Lung (tissue), 12 donors: ENCODE results near the gene RNF112. TPM values are rescaled to one million over a fixed set of nuclear protein-coding genes. Genes with fewer than 3 reads are reported as not detected.

Experiments used
- ATAC-seq: fragments of 200-7000 bp; cut with Tn5 transposase; one replicate; pipeline ENCODE4 v1.9.1; 2020; ENCODE audit warnings: moderate number of reproducible peaks; ENCODE audit not compliant: insufficient read depth, low FRiP score
- DNase-seq, 3 donors: peaks; one replicate each; pipeline ENCODE4 v3.0.0-alpha.2; 2013 to 2017
- H3K27ac ChIP-seq, 2 donors: one replicate each; pipeline ENCODE4 v1.5.1; 2013; ENCODE audit warnings: mild to moderate bottlenecking in 2 of 2, moderate library complexity in 2 of 2, control low read depth in 1 of 2, inconsistent platforms in 1 of 2, low read depth in 1 of 2, low read length in 1 of 2
- H3K27me3 ChIP-seq, 3 donors: one replicate each; pipeline ENCODE4 v1.5.1; 2013; ENCODE audit warnings: low read length in 2 of 3; ENCODE audit not compliant: control insufficient read depth in 3 of 3, insufficient read depth in 3 of 3
- H3K36me3 ChIP-seq, 4 donors: one replicate each; pipeline ENCODE4 v1.5.1; 2013; ENCODE audit warnings: low read length in 4 of 4, mild to moderate bottlenecking in 1 of 4, moderate library complexity in 1 of 4; ENCODE audit not compliant: control insufficient read depth in 4 of 4, insufficient read depth in 4 of 4
- H3K4me1 ChIP-seq, 5 donors: one replicate each; pipeline ENCODE4 v1.5.1; 2013; ENCODE audit warnings: low read length in 5 of 5, mild to moderate bottlenecking in 2 of 5, moderate library complexity in 1 of 5; ENCODE audit not compliant: control insufficient read depth in 5 of 5, insufficient read depth in 5 of 5
- H3K4me3 ChIP-seq: one replicate; pipeline ENCODE4 v1.5.1; 2013; ENCODE audit warnings: mild to moderate bottlenecking, control low read depth, moderate library complexity
- H3K9ac ChIP-seq, 2 donors: one replicate each; pipeline ENCODE4 v1.5.1; 2013; ENCODE audit warnings: low read length in 2 of 2, control low read depth in 1 of 2; ENCODE audit not compliant: insufficient read depth in 1 of 2
- H3K9me3 ChIP-seq, 4 donors: one replicate each; pipeline ENCODE4 v1.5.1; 2013; ENCODE audit warnings: low read length in 3 of 4, mild to moderate bottlenecking in 1 of 4, moderate library complexity in 1 of 4; ENCODE audit not compliant: control insufficient read depth in 4 of 4, insufficient read depth in 3 of 4
- CTCF ChIP-seq: IDR thresholded peaks from 2 replicates; pipeline ENCODE4 v1.5.1; 2012; ENCODE audit warnings: mild to moderate bottlenecking; ENCODE audit errors: control extremely low read depth, extremely low read depth
- WGBS, 2 donors: extraction: QIAGEN DNeasy Blood & Tissue Kit; methylation state at CpG; one replicate each; pipeline ENCODE4 v1.1.7; 2013; 5-methylcytosine and 5-hydroxymethylcytosine counted together
- polyA plus RNA-seq, 2 donors: library from polyadenylated mRNA; stranded (reverse); fragments of 200-250 nt; gene quantifications; one replicate each; pipeline ENCODE4 v1.2.1, GENCODE V29; 2013
- total RNA-seq, 2 donors: library from RNA; depleted of rRNA in 1 of 2; stranded (reverse); fragments of >200 nt in 1 of 2; gene quantifications; one replicate each; pipeline ENCODE4 v1.2.1, GENCODE V29; 2014 to 2021
- donor health status: control.
- donor health status: control.
- donor health status: Bipolar disorder and iron deficiency.
- donor health status: healthy.
- donor health status: DM: yes; HTN: yes; CAD: no.

Gene RNF112
- total and polyA plus RNA-seq, 4 donors, result 2.4 to 6.9 (median 3.3) TPM

- Histone ChIP-seq H3K27ac (no peak overlapping the region), H3K4me1 (peaks cover 3 to 66% (median 29%) of the 10 kb centered on the region in 5 donors), H3K9me3 (peaks cover 0 to 2% (median 0%) of the 10 kb centered on the region in 4 donors), H3K4me3 (no peak overlapping the region), H3K27me3 (no peaks in the 10 kb centered on the region), H3K9ac (no peak overlapping the region), H3K36me3 (peaks cover 3 to 57% (median 50%) of the 10 kb centered on the region in 4 donors)
- 95 to 97% methylated on average over 7 of the region's 7 CpGs for WGBS, 2 donors
- no peak for ATAC-seq
- TF ChIP-seq CTCF, result no peak
- no peak for DNase-seq
Measured at GRCh38 chr17:19381361-19381740, 29.7 kb upstream of the RNF112 start.

- 91 to 96% methylated on average over 28 to 31 of the region's 31 CpGs for WGBS, 2 donors
- peaks cover 1 to 64% (median 32%) of the 10 kb centered on the region in 5 donors for H3K4me1 ChIP-seq
- H3K27ac ChIP-seq, result no peak overlapping the region
- no peaks in the 10 kb centered on the region for H3K27me3 ChIP-seq
- no peak for ATAC-seq
- TF ChIP-seq CTCF, result no peak
- peaks cover 0 to 2% (median 0%) of the 10 kb centered on the region in 4 donors for H3K9me3 ChIP-seq
- DNase-seq, result no peak
- H3K4me3 ChIP-seq, result no peak overlapping the region
- no peak overlapping the region for H3K9ac ChIP-seq
- peaks cover 3 to 61% (median 50%) of the 10 kb centered on the region in 4 donors for H3K36me3 ChIP-seq
Measured at GRCh38 chr17:19381741-19382444, 29.1 kb upstream of the RNF112 start.

- no peaks in the 10 kb centered on the region for H3K27me3 ChIP-seq
- H3K4me1 ChIP-seq, result peaks cover 0 to 65% (median 34%) of the 10 kb centered on the region in 5 donors
- WGBS, 2 donors, result 86 to 93% methylated on average over 13 of the region's 13 CpGs
Measured at GRCh38 chr17:19382531-19383444, 28.2 kb upstream of the RNF112 start.

More at GRCh38 chr17:19382531-19383444, 28.2 kb upstream of the RNF112 start:
- DNase-seq (peak in 2 of 3 donors; percentile 52 to 57), ATAC-seq (no peak)
- H3K36me3 ChIP-seq, result peaks cover 3 to 61% (median 50%) of the 10 kb centered on the region in 4 donors
- no peak for TF ChIP-seq CTCF
- peaks cover 0 to 2% (median 0%) of the 10 kb centered on the region in 4 donors for H3K9me3 ChIP-seq
- H3K4me3 ChIP-seq, result no peak overlapping the region
- H3K27ac ChIP-seq, result no peak overlapping the region
- no peak overlapping the region for H3K9ac ChIP-seq
